Heart left ventricle (tissue), 13 donors: ENCODE results near the gene CBFA2T2.

Experiments used
- POLR2A ChIP-seq, 2 donors: fragments of 450-650 bp; IDR thresholded peaks; one replicate each; pipeline ENCODE4 v1.6.1; 2017; ENCODE audit warnings: antibody characterized with exemption in 2 of 2, mild to moderate bottlenecking in 2 of 2, moderate library complexity in 2 of 2
- TF ChIP-seq, protein P1 (sequence below), 12 donors: fragments of 200-600 bp; sonication (generic) in 4 of 12; IDR thresholded peaks; one replicate each; pipeline versions ENCODE4 v1.5.0 to v1.8.0; 2018 to 2022; ENCODE audit warnings: antibody characterized with exemption in 12 of 12, mild to moderate bottlenecking in 5 of 12
- donor health status: ischemic (EF 13 %, LVEDD 7.1; RV severe dilation, severe dysfunction).
- donor health status: DM: no; HTN: yes; CAD: no.
- donor health status: DM: no; HTN: no; CAD: no.
- donor health status: ischemic (EF 25% LVEDD 6.9; RV normal size, moderate dysfunction).
- donor health status: ischemic (EF 25% LVEDD 5.7; RV mildly dilated, moderate dysfunction).
- donor health status: ischemic (EF 35%, LVEDD 5.7; RV mildly dilated, moderate dysfunction).
- donor health status: nonischemic (EF 11% LVEDD 7.7; RV severe dilation, severe dysfunction).
- donor health status: DM: yes; HTN: yes; CAD: no.
- donor health status: PGD.
- donor health status: ischemic (EF 29% LVEDD 5.4; RV normal size, mild dysfunction).
- donor health status: nonischemic (EF 23%, LVEDD 6.1; RV moderate dilation, normal function).

DNA sequence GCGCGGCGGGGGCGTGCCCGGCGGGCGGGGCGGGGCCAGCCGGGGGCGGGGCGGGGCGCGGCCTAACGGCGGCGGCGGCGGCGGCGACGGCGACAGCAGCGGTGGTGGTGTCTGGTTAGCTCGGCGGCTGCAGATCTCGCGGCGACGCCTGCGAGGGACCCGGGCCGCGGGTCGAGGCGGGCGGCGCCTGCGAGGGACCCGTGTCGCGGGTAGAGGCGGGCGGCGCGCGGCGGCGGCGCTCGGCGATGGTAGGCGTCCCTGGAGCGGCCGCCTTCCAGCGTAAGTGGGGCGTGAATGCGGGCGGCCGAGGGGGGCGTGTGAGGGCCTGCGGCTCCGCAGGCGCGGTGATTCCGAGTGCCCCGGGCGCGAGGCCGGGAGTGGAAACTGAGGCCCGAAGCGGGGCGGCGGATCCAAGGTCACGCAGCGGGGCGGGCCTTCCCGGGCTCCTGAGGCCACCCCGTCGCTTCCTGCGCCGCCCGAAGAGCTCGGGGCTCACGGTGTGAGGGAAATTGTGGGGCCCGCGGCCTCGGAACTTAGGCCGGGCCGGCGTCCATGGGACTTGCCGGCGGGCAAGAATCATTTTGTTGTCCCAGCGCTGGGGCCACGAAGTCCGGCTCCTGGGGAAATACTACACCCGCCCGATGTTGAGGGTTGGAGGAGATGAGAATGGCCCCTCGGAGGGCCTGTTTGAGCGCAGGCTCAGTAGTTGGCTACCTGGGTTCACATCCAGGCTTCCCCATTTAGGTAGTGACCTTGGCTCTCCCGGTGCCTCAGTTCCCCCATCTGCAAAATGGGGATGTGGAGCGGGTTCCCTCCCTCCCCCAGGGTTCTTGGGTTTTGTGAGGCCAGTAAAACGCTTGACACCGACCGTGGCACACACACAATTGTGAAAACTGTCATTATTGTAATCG lies at the start of gene CBFA2T2:
- TF ChIP-seq, protein P1, sequence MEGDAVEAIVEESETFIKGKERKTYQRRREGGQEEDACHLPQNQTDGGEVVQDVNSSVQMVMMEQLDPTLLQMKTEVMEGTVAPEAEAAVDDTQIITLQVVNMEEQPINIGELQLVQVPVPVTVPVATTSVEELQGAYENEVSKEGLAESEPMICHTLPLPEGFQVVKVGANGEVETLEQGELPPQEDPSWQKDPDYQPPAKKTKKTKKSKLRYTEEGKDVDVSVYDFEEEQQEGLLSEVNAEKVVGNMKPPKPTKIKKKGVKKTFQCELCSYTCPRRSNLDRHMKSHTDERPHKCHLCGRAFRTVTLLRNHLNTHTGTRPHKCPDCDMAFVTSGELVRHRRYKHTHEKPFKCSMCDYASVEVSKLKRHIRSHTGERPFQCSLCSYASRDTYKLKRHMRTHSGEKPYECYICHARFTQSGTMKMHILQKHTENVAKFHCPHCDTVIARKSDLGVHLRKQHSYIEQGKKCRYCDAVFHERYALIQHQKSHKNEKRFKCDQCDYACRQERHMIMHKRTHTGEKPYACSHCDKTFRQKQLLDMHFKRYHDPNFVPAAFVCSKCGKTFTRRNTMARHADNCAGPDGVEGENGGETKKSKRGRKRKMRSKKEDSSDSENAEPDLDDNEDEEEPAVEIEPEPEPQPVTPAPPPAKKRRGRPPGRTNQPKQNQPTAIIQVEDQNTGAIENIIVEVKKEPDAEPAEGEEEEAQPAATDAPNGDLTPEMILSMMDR (IDR thresholded peaks at IDR 0.05) = peak in 1 of 12 donors; percentile 15
- no peak for TF ChIP-seq POLR2A (IDR thresholded peaks at IDR 0.05)
